Peyer's patch (tissue), 4 donors: Measurements from ENCODE around the gene CFAP54.

Source experiments
- POLR2A ChIP-seq, 2 donors: fragments of 450-650 bp; IDR thresholded peaks; one replicate each; pipeline ENCODE4 v1.5.1; 2017; ENCODE audit warnings: antibody characterized with exemption in 2 of 2, mild to moderate bottlenecking in 2 of 2, moderate library complexity in 2 of 2
- TF ChIP-seq, protein P1 (sequence below), 6 experiments: fragments of 450-650 bp in 4 of 6; fragments of 200-600 bp in 2 of 6; sonication (generic) in 1 of 6; IDR thresholded peaks; one replicate each; pipeline ENCODE4 v1.5.1; 2017 to 2019; ENCODE audit warnings: antibody characterized with exemption in 6 of 6, mild to moderate bottlenecking in 3 of 6, moderate library complexity in 1 of 6

DNA sequence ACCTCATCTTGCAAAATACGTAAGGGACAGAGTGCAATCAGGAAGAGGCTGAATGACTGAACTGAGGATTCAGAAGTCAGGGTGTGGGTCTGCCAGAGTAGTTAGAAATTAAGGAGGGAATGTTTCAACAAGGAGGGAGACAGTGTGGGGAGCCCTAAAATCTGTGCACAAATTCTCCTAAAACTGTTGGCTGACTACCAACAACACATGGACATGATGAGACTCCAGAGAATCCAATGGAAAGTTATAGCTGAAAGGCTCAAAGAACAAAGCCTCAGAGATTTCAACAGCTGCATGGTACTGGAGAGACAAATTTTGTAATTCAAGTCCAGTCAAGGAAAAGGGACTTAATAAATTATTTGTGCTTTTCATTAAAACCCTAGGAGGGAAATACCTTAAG is 381.6 kb downstream of the CFAP54 start:
- TF ChIP-seq, protein P1, sequence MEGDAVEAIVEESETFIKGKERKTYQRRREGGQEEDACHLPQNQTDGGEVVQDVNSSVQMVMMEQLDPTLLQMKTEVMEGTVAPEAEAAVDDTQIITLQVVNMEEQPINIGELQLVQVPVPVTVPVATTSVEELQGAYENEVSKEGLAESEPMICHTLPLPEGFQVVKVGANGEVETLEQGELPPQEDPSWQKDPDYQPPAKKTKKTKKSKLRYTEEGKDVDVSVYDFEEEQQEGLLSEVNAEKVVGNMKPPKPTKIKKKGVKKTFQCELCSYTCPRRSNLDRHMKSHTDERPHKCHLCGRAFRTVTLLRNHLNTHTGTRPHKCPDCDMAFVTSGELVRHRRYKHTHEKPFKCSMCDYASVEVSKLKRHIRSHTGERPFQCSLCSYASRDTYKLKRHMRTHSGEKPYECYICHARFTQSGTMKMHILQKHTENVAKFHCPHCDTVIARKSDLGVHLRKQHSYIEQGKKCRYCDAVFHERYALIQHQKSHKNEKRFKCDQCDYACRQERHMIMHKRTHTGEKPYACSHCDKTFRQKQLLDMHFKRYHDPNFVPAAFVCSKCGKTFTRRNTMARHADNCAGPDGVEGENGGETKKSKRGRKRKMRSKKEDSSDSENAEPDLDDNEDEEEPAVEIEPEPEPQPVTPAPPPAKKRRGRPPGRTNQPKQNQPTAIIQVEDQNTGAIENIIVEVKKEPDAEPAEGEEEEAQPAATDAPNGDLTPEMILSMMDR (IDR thresholded peaks at IDR 0.05): no peak
- no peak for TF ChIP-seq POLR2A (IDR thresholded peaks at IDR 0.05)
